NCI-H82 (cell line): ENCODE measurements around the gene HLA-G.
"Not testable (repeated sequence)": the region's sequence is repeated elsewhere in the genome, so short reads cannot be mapped to it uniquely, and the experiment has no call there.

ENCODE experiments used
- DNase-seq: peaks from one replicate; lab custom pipeline; 2025; lab: John Stamatoyannopoulos, UW

Gene HLA-G

DNA sequence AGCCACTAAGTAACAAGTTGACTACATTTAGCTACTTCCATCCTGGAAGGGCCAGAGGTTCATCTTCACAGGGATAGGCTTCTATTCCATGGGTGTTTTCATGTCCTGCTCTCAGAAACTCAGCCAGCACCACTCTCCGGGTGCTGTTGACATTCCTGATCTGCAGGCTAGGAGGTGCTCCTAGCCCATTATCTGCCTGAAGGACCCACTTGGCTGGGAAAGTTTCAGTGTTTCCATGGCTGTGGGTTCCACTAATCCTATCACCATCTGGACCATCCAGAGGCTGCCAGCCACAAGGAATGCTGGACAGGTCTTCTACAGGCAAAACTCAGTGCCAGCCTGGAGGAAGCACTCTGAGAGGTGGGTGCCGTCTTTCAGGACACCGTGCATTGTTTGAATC, 45.2 kb downstream of the HLA-G start:
- DNase-seq: peak; percentile 14

DNA sequence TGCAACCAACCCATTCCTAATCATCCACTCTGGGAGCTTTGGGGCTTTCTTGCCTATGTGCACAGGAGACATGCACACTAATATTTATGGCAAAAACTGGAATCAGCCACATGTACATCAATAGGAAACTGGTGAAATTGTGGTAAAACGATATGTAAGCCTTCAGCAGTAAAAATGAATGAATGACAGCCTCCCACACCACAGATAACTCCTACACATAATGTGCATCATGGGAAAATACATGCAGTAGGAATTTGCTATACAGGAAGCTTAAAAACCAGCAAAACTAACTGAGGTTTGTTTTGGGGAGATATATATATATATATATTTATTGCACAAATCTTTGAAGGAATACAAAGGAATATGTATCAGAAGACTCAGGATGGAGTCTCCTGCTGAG, 47.6 kb downstream of the HLA-G start:
- DNase-seq: no peak

DNA sequence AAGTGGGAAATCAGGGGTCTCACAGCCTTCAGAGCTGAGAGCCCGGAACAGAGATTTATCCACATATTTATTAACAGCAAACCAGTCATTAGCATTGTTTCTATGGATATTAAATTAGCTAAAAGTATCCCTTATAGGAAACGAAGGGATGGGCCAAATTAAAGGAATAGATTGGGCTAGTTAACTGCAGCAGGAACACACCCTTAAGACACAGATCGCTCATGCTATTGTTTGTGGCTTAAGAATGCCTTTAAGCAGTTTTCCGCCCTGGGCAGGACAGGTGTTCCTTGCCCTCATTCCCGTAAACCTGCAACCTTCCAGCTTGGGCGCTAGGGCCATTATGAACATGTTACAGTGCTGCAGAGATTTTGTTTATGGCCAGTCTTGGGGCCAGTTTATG, 48.1 kb downstream of the HLA-G start:
- DNase-seq: not testable (repeated sequence)
